SK-N-SH (cell line): Measurements from ENCODE around the gene BBX.

Source experiments
- EZH2phosphoT487 ChIP-seq: fragments of 200-600 bp; sonication (generic); IDR thresholded peaks from 2 replicates; pipeline ENCODE4 v1.6.1; 2017; ENCODE audit warnings: low read depth, mixed run types, mild to moderate bottlenecking, antibody characterized with exemption, moderate library complexity, borderline replicate concordance
- RFX5 ChIP-seq: IDR thresholded peaks from 2 replicates; pipeline ENCODE4 v1.6.1; 2012; ENCODE audit warnings: mild to moderate bottlenecking, improper control_type of control experiment, low read length

- no peak for TF ChIP-seq RFX5
- TF ChIP-seq EZH2phosphoT487, result no peak
These were observed 142.6 kb downstream of the BBX start for GRCh38 chr3:107665351-107665750.
